NB4 (cell line): ENCODE measurements around the gene CELF1.

Experiments
- MYC ChIP-seq: IDR thresholded peaks from 2 replicates; pipeline ENCODE4 v1.6.1; 2011; ENCODE audit warnings: low read depth, low read length
- TF ChIP-seq, protein P1 (sequence below): IDR thresholded peaks from one replicate; pipeline ENCODE4 v1.5.1; 2012; ENCODE audit warnings: low read depth, low read length

DNA sequence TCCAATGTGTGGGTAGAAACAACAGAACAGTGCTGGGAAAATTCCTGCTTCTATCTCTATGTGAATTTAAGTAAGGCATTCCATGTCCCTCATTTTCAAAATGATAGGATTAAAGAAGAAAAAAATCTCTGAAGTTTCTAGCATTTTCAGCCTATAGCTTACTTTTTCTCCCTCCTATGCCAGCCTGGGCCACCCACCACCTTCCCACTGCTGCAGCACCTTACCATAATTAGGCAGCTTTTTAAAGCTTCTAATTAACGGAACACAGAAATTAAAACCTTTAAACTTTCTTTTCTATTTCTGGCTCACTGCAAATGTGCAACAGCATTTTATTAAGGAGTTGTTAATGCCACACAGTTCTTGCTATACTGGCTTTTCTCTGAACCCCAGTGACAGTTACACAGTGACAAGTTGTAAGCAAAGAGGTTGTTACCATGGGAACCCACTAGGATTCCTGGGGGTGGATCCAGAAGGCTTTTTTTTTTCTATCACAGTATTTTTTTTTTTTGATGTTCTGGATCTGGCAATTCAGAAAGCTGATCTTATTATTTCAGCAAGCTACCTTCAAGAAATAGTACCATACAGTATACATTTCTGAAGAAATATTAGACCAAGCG is 20.2 kb downstream of the CELF1 start:
- TF ChIP-seq, protein P1, sequence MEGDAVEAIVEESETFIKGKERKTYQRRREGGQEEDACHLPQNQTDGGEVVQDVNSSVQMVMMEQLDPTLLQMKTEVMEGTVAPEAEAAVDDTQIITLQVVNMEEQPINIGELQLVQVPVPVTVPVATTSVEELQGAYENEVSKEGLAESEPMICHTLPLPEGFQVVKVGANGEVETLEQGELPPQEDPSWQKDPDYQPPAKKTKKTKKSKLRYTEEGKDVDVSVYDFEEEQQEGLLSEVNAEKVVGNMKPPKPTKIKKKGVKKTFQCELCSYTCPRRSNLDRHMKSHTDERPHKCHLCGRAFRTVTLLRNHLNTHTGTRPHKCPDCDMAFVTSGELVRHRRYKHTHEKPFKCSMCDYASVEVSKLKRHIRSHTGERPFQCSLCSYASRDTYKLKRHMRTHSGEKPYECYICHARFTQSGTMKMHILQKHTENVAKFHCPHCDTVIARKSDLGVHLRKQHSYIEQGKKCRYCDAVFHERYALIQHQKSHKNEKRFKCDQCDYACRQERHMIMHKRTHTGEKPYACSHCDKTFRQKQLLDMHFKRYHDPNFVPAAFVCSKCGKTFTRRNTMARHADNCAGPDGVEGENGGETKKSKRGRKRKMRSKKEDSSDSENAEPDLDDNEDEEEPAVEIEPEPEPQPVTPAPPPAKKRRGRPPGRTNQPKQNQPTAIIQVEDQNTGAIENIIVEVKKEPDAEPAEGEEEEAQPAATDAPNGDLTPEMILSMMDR: no peak
- no peak for TF ChIP-seq MYC
